ENCODE results near the gene CTSZ.
A peak's percentile ranks its signal among the peaks of the same experiment; 100 is the strongest.

The CTSZ gene

DNA sequence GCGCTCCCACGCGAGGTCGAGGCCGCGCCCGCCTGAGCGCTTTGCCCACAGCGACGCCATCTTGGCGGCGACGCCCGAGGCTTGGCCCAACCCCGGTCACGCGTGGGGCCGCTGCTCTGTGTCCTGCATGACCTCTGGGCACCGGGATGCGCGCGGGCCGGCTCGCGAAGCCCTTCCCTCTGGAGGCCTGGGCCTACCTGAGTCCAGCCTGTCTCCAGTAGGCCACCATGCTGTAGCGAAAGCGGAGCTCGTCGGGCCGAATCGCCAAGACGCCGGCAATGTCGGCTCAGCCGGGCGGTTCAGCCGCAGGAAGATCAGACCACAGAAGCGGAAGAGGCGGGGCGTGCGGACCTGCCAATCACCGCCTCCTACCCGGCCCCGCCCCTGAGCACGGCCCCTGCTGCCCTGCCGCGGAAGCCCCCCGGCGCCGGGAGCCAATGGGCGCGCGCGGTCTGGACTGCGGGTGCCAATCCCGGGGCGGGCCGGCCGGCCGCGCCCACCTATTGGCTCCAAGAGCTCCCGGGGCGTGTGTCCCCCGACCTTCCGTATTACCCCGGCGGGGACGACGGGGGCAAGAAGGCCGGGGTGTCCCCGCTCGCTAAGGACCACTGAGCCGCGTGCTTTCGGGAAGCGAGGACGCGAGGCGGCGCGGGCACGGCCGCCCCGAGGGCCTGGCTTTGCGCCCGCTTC is 25.1 kb upstream of the CTSZ start, which contains the start of gene ATP5F1E:
Gene ATP5F1E, minus strand, starts transcription at position 313 of the 690 bp plus-strand sequence. Its CDS starts 84 bp downstream, at position 229.
- peak within 1 kb of the TSS; percentile 79 for H3K27ac ChIP-seq
- peak; percentile 69 for DNase-seq (ENCODE audit: low read depth, low spot score)

GRCh38 chr20:59031564-59032022 is 24.5 kb upstream of the CTSZ start:
- peak overlapping the region; percentile 79 for H3K27ac ChIP-seq
- no peak for DNase-seq (ENCODE audit: low read depth, low spot score)

GRCh38 chr20:59030911-59031563 is 24.0 kb upstream of the CTSZ start:
- peak overlapping the region; percentile 79 for H3K27ac ChIP-seq
- no peak for DNase-seq (ENCODE audit: low read depth, low spot score)

GRCh38 chr20:59028812-59029211 is 21.8 kb upstream of the CTSZ start:
- no peak for DNase-seq (ENCODE audit: low read depth, low spot score)
- H3K27ac ChIP-seq = peak overlapping the region; percentile 22

DNA sequence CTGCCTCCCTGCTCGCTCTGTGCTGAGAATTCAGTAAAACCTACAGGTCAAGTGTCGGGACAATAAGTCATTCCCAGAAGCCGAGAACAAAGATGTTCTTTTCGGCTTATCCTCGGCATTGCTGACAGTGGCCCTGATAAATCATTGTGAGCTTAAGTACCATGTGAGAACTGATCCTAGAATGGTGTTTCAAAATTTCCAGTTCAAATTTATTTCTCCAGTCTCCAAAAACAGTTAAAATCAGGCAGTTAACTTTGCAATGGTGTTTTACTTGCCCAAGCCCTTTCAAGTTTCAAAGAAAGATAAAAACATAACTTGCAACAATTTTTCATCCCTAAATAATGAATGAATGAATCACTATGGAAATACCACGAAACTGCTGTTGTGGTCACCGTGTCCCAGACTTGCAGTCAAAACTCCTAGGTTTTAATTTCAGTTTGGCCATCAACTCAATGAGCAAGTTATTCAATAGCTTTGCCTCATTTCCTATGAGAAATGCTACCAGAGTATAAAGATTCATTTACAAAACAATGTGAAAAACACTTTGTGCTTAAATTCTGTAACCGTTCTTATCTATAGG is 20.8 kb upstream of the CTSZ start:
- no peak overlapping the region for H3K27ac ChIP-seq

GRCh38 chr20:59026904-59027740 is 20.1 kb upstream of the CTSZ start:
- DNase-seq (ENCODE audit: low read depth, low spot score) = no peak
- H3K27ac ChIP-seq = no peak overlapping the region

More for the DNA sequence above, 20.8 kb upstream of the CTSZ start:
- DNase-seq (ENCODE audit: low read depth, low spot score) = no peak

GRCh38 chr20:59025511-59025910 is 18.5 kb upstream of the CTSZ start:
- no peak overlapping the region for H3K27ac ChIP-seq
- DNase-seq (ENCODE audit: low read depth, low spot score) = no peak

GRCh38 chr20:59025086-59025485 is 18.0 kb upstream of the CTSZ start:
- no peak for DNase-seq (ENCODE audit: low read depth, low spot score)
- H3K27ac ChIP-seq = no peak overlapping the region

GRCh38 chr20:59024111-59024530 is 17.1 kb upstream of the CTSZ start:
- no peak for DNase-seq (ENCODE audit: low read depth, low spot score)

DNA sequence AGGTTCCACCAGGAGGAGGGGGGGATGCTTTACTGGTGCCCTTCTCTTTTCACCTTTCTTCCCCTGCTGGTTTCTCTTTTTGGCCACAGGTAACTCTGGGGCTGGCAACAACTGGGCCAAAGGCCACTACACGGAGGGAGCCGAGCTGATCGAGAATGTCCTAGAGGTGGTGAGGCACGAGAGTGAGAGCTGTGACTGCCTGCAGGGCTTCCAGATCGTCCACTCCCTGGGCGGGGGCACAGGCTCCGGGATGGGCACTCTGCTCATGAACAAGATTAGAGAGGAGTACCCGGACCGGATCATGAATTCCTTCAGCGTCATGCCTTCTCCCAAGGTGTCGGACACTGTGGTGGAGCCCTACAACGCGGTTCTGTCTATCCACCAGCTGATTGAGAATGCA is 16.6 kb upstream of the CTSZ start:
- H3K27ac ChIP-seq = no peak overlapping the region
- no peak for DNase-seq (ENCODE audit: low read depth, low spot score)

More at GRCh38 chr20:59024111-59024530, 17.1 kb upstream of the CTSZ start:
- H3K27ac ChIP-seq = no peak overlapping the region

DNA sequence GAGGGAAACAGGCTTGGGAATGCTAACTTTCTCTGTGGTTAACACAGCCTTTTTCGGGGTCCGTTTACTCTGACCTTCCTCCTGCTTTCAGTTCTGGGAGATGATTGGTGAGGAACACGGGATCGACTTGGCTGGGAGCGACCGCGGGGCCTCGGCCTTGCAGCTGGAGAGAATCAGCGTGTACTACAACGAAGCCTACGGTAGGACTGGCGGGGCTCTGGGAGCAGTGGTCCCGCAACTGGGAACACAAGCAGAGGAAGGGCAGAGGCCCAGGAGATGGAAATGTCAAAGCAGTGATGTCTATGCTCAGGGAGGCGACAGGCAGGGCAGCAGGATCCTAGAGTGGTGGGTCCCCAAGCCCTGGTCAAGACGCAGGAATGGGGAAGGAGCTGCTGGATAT is 15.7 kb upstream of the CTSZ start:
- no peak overlapping the region for H3K27ac ChIP-seq

DNA sequence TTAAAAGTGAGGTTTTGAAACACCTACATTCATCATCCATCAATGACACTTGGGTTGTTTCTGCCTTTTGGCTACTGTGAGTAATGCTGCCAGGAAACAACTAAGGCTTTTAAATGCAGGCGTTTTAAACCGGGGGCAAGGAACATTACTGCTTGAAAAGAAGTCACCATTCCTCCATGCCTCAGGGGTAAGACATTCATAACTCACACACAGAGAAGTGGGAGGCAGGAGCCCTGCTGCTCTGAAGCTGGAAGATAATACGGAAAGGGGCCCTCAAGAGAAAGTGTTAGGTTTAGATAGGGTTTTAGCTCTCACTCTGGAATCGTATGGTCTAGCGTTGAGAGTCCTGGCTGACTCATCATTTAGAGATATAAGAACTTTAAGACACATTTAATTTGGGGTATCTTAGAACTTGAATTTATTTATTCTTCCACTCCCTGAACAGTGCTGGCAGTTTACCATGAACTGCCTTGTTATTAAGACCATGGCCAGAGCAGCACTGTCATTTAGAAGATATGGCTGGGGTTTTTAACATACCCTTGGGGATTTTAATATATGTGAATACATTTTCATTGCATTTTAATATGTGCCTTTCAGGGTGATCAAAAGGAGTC is 14.0 kb upstream of the CTSZ start:
- DNase-seq (ENCODE audit: low read depth, low spot score) = peak; percentile 27
- peak overlapping the region; percentile 43 for H3K27ac ChIP-seq

More for the DNA sequence above, 15.7 kb upstream of the CTSZ start:
- no peak for DNase-seq (ENCODE audit: low read depth, low spot score)

DNA sequence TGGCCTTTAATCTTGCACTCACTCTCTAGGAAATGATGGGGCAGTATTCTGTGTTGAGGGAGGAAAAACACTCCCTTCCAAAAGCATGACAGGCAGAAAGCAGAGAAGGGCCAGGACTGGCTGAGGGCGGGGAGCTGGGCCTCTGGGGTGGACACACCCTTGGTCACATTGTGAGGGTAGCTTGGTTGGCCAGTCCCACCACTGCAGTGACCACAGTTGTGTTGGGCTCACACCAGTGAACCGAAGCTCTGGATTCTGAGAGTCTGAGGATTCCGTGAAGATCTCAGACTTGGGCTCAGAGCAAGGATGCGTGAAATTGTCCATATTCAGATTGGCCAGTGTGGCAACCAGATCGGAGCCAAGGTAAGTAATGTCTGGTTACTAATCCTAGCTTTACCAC is 12.2 kb upstream of the CTSZ start, which contains the start of gene TUBB1:
Gene TUBB1, plus strand, starts transcription at position 213 of the 400 bp plus-strand sequence. Its CDS starts 94 bp downstream, at position 307.
- no peak for DNase-seq (ENCODE audit: low read depth, low spot score)
- no peak within 1 kb of the TSS for H3K27ac ChIP-seq

DNA sequence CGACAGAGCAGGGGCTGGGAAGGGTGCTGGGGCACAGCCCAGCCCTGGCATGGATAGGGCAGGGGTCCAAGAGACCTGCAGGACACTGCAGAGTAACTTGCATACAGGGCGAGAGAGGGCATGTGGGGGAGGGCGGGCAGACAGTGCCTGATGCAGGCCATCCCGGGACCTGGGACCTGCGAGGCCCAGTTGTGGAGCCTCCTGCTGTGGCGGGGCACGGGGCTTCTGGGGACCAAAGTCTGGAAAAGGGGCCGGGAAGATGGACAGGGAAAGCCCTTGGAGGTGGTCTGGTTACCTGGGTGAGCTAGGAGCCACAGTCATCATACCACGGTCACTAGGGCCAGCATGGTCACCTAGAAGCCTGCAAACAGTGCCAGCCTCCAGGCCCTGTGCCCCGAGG is 11.8 kb upstream of the CTSZ start:
- H3K27ac ChIP-seq = no peak overlapping the region

DNA sequence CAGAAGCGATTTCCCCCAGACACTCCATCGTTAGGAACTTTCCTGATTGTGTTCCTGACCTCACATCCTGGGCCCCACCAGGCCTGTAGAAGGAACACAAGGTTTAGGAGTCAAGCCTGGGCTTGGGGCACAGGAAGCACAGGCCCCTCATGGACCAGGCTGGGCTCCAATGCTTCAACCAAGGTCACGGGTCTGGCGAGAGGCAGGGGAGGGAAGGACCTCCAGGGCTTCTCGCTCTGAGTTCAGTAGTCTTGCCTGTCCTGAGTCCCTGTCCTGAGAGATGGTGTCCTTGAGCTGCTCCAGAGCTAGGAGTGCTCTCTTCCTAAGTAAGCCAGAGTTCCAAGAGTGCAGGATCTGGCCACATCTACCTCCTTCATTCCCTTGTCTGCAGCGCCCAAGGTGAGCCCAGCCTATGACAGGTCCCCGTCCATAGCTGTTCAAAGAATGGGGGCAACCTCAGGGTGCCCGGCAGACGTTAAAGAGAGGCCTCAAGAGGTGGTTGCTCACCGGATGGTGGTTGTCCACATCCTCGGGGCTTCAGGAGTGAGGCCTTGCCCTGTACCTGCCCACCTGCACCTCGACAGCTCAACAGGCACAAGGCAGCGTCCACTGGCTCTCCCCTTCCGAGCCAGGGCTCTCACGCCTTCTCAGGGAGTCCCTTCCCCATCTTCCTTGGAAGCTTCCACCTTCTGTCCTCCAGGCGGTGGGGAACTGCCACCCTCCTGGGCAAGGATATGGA is 10.6 kb upstream of the CTSZ start:
- no peak for DNase-seq (ENCODE audit: low read depth, low spot score)
- H3K27ac ChIP-seq = no peak overlapping the region

More for the DNA sequence above, 11.8 kb upstream of the CTSZ start:
- no peak for DNase-seq (ENCODE audit: low read depth, low spot score)

GRCh38 chr20:59016795-59017492 is 9.9 kb upstream of the CTSZ start:
- H3K27ac ChIP-seq = peak overlapping the region; percentile 26
- no peak for DNase-seq (ENCODE audit: low read depth, low spot score)

DNA sequence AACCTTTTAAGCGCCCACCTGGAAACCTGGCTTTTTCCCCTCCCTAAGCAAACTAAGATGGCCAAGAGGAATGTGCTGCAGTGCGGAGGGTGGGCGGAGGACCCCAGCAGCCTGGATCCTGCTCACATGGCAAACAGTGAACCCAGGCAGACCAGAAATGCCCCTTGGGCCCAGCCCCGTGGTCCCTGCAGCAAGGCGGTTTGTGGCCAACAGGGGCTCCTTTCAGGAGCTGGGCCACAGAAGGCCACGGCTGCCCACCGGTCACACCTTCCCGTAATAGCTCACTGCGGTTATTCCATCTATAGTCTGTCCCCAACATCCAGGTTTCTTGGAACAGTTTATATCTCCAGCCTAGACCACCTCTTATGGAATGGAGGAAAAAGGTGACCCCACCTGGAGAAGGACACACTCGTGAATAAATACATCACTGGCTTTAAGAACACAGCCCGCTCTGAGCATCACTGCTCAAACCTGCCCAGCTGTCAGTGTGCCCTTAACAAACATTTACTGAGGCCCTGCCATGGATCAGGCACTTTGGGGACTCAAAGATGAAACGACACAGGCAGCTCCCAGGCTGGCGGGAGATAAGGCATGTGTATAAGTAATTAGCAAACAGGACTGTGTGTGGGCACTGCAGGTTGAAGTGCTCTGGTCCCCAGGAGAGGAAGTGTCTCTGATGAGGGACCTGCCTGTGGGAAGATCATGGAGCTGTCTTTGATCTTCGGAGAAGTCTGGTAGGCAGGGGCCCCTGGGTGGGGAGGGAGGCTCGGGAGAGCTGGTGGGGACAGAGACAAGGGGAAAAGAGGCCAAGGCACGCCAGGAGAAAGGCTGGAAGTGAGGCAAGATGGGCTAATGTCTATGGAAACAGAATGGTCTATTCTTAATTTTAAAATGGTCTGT is 9.0 kb upstream of the CTSZ start:
- H3K27ac ChIP-seq = peak overlapping the region; percentile 26
- no peak for DNase-seq (ENCODE audit: low read depth, low spot score)

- no peak overlapping the region for H3K27ac ChIP-seq
- no peak for DNase-seq (ENCODE audit: low read depth, low spot score)
Measured at GRCh38 chr20:59015411-59015810, 8.4 kb upstream of the CTSZ start.
